Measurements from ENCODE around the gene KCTD17.

DNA sequence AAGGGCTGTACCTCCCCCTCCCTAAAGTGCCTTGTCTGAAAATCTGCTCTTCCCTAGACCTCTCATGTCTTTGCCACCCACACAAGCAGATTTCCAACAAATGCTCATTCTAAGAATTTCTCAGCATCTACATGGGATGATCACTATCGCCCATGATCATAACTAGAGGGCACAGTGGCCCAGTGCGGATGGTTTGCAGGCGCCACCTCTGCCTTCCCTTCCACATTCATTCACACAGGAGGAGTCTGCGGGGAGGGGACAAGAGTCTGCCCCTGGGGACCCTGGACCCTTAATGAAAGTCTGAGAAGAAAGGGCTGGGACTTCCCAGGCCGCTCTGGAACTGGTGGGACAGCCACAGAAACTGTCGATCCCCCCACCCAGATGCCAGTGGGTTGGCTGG is 28.9 kb downstream of the KCTD17 start:
- TF ChIP-seq, protein P1, sequence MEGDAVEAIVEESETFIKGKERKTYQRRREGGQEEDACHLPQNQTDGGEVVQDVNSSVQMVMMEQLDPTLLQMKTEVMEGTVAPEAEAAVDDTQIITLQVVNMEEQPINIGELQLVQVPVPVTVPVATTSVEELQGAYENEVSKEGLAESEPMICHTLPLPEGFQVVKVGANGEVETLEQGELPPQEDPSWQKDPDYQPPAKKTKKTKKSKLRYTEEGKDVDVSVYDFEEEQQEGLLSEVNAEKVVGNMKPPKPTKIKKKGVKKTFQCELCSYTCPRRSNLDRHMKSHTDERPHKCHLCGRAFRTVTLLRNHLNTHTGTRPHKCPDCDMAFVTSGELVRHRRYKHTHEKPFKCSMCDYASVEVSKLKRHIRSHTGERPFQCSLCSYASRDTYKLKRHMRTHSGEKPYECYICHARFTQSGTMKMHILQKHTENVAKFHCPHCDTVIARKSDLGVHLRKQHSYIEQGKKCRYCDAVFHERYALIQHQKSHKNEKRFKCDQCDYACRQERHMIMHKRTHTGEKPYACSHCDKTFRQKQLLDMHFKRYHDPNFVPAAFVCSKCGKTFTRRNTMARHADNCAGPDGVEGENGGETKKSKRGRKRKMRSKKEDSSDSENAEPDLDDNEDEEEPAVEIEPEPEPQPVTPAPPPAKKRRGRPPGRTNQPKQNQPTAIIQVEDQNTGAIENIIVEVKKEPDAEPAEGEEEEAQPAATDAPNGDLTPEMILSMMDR (conservative IDR thresholded peaks at IDR 0.05): no peak
- TF ChIP-seq EZH2 (IDR thresholded peaks at IDR 0.05; ENCODE audit: low read depth): no peak

Data from PC-9 (cell line).